HG02763 (cell line): ENCODE data around the gene AOX1.
A peak's percentile ranks its signal among the peaks of the same experiment; 100 is the strongest.
"Not testable (repeated sequence)": the region's sequence is repeated elsewhere in the genome, so short reads cannot be mapped to it uniquely, and the experiment has no call there.

Source experiments
- ATAC-seq: cut with Tn5 transposase; IDR thresholded peaks from one replicate; pipeline ENCODE4 v1.9.1; 2021; ENCODE audit warnings: mild to moderate bottlenecking, moderate library complexity; ENCODE audit not compliant: unreplicated experiment

Gene AOX1

DNA sequence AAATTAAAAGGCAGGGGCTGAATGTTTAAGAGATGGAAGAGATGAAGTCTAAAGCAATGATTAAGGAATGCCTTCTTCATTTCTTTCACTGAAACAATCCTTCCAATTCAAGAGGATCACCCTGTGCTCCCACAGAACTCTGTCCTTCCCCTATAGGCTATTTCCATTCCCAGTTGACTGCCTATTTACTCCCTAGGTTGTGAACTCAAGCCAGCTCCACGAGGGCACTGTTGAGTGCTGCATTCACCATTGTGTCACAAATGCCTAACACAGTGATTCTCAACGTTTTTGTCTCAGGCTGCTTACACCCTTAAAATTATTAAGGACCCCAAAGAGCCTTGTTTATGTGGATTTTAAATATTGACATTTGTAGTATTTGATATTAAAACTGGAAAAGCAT, 112.4 kb downstream of the AOX1 start:
- no peak for ATAC-seq

DNA sequence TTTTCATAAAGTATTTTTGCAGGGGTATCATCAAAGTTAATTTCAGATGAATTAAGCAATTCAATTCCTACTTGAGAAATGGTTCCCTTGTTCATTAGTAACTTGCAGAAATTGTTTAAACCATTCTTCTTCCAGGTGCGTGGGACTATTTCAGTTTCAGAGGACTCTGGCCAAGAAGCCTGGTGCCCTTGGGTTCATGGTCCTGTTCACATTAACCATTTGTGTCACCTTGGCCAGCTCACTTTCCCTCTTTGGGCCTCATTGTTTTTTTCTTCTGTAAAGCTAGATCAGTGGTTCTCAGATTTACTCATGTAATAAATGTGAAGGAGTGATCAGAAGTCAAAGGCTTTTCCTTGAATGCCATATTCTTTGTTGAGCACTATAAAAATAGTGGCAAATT, 113.5 kb downstream of the AOX1 start:
- no peak for ATAC-seq

DNA sequence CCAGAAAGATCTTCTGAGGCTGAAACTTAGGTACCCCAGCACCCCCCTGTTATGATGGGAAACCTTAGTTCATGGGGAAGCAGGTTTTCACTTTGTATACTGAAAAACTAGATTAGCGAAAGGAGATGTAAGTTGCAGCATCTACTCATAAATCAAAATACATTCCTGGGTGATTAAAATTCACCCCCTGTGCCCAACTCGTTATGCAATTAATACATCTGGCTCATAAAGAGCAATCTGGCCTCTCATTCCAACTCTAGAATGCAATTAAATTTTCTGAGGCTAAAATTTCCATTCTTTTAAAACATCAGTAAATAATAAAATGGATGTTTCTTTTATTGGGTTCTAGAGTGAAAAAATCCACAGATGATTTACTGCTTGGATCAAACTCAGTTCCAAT, 115.0 kb downstream of the AOX1 start:
- no peak for ATAC-seq

DNA sequence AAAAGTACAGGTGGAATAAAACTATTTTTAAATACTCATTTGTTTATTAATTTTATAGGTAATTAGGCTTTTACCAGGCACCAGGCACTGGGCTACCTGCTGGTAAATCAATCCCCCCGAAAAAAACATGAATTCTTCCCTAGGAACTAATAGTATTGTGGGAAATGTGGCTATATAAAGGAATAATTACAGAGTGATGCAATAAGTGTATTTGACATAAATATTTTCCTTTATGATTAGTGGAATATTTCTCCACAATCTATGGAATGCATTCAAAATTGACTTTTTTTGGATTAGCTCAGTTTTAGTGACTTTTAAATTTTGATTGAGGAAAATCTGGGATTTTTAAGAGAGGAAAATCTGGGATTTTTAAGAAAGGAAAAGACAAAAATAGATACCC, 116.2 kb downstream of the AOX1 start:
- no peak for ATAC-seq

DNA sequence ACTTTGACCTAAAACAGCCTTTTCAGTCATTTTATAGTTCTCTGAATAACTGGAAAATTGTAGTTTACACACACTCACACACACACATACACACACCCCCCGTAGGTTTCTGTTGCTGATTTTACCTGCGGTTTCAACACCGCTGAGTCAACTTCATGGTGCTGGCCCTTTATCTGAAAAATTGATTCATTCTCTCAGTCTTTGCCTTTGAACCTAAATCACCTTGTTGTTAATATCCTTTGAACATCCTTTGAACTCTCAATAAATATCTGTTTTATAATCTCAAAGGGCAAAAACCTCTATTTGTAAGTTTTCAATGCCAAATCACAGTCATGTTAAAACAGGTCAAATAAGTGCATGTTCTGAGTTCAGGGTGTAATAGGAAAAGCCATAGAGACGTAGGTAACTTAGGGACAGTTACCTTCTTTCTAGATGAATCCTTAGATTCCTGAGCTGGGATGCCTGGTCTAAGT, 116.9 kb downstream of the AOX1 start:
- ATAC-seq, result no peak

DNA sequence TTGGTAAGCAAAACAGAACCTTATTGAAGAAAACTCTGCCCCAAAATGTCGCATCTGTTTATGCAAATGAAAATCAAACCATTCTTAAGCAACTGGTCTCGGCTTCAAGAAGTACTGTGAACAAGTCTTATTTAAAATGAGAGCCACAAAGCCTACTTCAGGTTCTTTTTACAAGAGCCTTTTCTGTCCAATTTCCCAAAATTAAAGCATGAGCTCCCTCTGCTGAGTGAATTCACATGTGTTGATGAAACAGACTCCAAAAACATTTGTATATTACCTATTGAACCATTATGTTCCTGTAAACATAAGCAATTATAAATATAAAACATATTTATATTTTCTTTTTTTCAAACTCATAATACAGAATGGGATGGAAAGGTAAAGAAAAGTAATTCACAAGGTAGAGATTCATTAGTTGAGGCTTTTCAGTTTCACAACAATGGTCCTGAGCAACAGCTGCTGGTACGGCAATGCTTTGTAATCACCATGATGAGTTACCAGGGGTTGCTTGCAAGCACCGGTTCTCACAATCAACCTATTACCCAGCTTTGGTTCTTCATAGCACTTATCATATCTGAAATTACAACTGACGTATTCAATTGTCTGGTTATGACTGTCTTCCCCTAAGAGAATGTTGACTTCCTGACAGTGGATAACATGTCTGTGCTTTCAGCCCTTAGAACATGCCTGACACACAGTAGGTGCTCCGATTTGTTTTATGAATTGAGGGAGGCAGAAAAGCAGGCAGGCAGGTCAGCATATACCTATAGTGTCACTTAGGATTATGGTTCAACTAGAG, 117.5 kb downstream of the AOX1 start:
- ATAC-seq, result no peak

DNA sequence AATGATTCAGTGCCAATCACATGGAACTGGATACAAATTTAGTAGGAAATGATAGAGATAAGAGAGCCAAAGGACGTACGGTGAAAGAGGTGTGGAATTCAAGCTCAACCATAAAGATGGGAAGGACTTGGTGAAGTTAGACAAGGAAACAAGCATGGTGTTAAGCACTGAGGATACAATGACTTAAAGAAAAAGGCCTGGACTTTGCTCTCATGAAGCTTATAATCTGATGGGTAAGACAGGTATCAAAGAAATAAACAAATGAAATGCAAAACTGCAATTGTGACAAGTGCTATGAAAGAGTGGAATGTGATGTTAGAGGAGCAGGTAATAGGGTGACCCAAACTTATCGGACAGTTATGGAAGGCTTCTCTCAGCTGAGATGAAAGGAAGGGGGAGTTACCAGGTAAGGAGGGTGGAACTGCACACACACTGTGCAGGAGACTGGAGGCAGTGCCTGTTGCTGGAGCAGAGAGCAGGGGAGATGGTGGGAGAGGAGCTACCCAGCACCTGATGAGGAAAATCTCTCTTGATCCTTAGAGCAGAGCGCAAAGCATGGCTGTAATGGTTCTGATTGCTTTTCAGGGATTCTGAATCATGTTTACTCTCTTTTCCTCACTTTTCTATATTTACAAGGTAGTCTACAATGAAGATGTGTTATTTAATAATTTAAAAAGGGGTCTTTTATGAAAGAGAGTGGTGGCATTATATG, 118.3 kb downstream of the AOX1 start:
- ATAC-seq, result no peak

DNA sequence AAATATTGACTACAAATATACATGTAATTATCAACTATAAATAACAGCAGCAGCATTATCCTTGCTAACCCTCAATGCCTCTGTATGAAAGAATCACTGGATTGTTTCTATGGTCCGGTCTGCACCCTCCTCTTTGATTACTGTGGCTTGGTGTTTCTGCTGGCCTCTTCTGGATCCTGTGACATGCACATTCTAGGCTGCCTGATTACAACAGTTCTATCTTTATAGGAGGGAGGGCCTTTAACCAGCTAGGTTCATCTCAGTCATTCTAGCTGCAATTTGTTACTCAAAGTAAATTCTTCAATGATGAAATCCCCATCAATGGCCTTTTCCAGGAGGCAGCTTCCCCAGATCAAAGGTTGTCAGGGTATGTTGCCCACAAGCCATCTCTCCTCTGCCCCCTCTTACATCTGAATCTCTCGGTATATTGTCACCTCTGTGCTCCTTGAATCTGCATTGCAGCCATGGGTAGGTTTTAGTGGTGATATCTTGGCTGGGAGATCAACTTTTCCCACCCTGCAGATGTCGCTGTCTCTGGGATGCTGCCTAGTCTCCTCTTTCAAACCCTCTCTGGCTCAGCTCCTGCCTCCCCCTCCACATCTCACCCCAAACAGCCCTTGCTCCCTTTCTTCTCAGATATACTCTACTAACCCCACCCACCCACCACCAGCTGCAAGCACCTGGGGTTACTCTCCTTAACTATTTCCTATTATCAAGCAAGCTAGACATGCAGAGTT, 119.7 kb downstream of the AOX1 start:
- no peak for ATAC-seq

DNA sequence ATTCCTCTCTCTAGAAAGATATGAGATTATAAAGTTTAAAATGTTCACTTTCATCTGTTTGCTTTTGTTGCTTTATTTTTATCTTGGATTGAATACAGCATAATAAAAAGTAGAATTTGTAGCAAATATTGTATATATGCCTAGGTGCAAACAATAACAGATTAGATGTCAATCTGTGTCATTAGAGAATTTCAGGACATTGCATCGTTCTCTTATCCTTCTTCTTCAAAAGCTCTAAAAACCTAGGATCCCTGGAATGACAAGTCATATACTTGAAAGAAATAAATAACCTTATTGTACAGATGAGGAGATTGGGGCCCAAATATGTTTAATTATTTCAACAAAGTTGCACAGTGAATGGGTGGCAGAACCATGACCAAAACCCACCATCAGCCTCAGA, 123.1 kb downstream of the AOX1 start:
- ATAC-seq, result no peak

DNA sequence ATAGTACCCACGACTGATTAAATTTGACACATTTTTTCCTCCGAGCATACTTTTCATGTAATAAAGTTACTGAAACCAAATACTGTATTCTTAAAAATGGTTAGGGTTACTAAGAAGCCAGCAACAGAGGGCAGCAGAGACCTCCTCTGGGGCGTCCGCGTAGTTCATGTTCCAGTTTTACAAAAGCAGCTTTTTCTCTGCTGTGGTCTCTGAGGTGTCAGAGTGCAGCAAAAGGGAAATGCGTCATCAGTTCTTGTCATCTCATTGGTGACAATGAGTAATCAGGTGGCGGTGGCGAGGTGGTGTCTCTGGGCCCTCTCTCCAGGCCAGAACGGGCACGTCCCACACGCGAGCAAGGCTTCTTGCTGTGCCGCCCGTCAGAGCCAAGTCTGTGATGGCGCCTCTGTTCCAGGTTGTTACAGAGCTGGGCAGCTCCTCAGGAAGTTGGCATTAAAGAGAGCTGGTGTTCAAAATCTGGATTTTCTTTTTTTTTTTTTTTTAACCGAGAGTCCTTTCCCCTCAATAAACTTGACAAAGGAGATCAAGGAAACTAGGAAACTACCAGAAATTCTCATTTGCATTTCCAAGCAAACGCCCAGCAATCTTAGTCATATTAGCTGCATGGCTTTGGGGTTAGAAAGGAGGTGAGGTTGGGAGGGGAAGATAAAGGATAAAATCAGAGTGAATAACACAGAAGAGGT, 127.3 kb downstream of the AOX1 start:
- peak; percentile 98 for ATAC-seq

DNA sequence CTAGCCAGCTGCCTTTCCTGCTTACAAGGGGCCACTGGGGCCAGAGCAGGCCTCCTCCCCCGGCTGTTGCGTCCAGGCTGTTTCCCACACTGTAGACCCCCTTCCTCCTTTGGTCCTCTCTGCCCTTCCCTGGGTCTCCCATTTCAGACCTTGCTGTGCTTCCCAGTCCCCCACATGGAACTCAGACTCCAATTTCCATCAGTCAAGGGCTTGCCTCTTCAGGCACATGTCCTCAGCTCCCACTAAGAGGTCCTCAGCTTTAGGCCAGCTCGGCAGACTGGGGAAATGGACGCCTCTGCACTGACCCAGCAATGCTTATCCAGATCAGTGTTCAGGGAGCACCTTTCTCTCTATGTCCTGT, 127.9 kb downstream of the AOX1 start:
- no peak for ATAC-seq

DNA sequence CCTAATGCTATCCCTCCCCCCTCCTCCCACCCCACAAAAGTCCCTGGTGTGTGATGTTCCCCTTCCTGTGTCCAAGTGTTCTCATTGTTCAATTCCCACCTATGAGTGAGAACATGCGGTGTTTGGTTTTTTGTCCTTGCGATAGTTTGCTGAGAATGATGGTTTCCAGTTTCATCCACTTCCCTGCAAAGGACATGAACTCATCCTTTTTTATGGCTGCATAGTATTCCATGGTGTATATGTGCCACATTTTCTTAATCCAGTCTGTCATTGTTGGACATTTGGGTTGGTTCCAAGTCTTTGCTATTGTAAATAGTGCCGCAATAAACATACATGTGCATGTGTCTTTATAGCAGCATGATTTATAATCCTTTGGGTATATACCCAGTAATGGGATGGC, 129.2 kb downstream of the AOX1 start:
- ATAC-seq, result not testable (repeated sequence)

DNA sequence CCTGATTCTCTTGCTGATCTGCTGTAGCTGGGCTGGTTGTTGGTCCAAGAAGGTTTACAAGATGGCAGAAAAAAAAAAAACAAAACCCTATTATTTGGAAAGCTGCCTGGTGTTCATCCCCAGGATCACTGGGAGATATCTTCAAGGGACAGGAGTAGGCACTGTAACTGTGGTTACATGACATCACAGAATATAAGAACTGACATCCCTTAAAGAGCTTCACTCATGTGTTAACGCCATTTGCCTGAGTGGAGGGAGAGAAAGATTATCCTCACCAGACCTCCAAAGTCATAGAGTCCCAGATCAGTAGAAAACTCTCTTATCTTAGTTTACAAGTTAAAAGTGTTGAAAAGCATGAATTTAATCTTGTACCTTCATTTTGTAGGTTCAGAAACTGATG, 130.6 kb downstream of the AOX1 start:
- no peak for ATAC-seq
